Measurements from ENCODE around the gene TAS2R50.
"Not testable (repeated sequence)": the region's sequence is repeated elsewhere in the genome, so short reads cannot be mapped to it uniquely, and the experiment has no call there.

Gene TAS2R50

GRCh38 chr12:10986812-10987211, at the start of gene TAS2R50:
Gene TAS2R50 (minus strand): TSS chr12:10986912. CDS start chr12:10986860, 52 bp downstream.
- DNase-seq (ENCODE audit: low read depth in 2 of 2): no peak

- DNase-seq (ENCODE audit: low read depth in 2 of 2): not testable (repeated sequence)
Measured at GRCh38 chr12:11033959-11034358, 47.2 kb upstream of the TAS2R50 start.

- DNase-seq (ENCODE audit: low read depth in 2 of 2): no peak
Measured at GRCh38 chr12:11031307-11031706, 44.6 kb upstream of the TAS2R50 start, which contains the start of gene TAS2R31. Gene TAS2R31 (minus strand): TSS chr12:11031407. CDS start chr12:11031335, 72 bp downstream.

GRCh38 chr12:11026118-11026517, 39.4 kb upstream of the TAS2R50 start:
- no peak for DNase-seq (ENCODE audit: low read depth in 2 of 2)

- DNase-seq (ENCODE audit: low read depth in 2 of 2): no peak
Measured at GRCh38 chr12:11023387-11023786, 36.7 kb upstream of the TAS2R50 start.

GRCh38 chr12:11022520-11022919, 35.8 kb upstream of the TAS2R50 start, which contains the start of gene TAS2R19:
Gene TAS2R19 (minus strand): TSS chr12:11022620. CDS start chr12:11022571, 49 bp downstream.
- DNase-seq (ENCODE audit: low read depth in 2 of 2): no peak

- no peak for DNase-seq (ENCODE audit: low read depth in 2 of 2)
Measured at GRCh38 chr12:11016937-11017336, 30.2 kb upstream of the TAS2R50 start.

GRCh38 chr12:11015775-11016430, 29.2 kb upstream of the TAS2R50 start:
- DNase-seq (ENCODE audit: low read depth in 2 of 2): no peak

- DNase-seq (ENCODE audit: low read depth in 2 of 2): no peak
Measured at GRCh38 chr12:11014234-11014633, 27.5 kb upstream of the TAS2R50 start.

GRCh38 chr12:11007608-11008007, 20.9 kb upstream of the TAS2R50 start:
- DNase-seq (ENCODE audit: low read depth in 2 of 2): no peak

GRCh38 chr12:10998204-10998603, 11.5 kb upstream of the TAS2R50 start, which contains the start of gene TAS2R20:
Gene TAS2R20 (minus strand): TSS chr12:10998304. CDS start chr12:10997875, 429 bp downstream.
- no peak for DNase-seq (ENCODE audit: low read depth in 2 of 2)

- DNase-seq (ENCODE audit: low read depth in 2 of 2): no peak
Measured at GRCh38 chr12:10994307-10994706, 7.6 kb upstream of the TAS2R50 start.

GRCh38 chr12:10989107-10989506, 2.4 kb upstream of the TAS2R50 start:
- DNase-seq (ENCODE audit: low read depth in 2 of 2): no peak

- peak; percentile 1 to 3 for DNase-seq (ENCODE audit: low read depth in 2 of 2)
Measured at GRCh38 chr12:10982244-10982643, 4.5 kb downstream of the TAS2R50 start.

GRCh38 chr12:10974965-10975364, 11.7 kb downstream of the TAS2R50 start:
- DNase-seq (ENCODE audit: low read depth in 2 of 2): no peak

GRCh38 chr12:10968765-10969456, 17.8 kb downstream of the TAS2R50 start:
- no peak for DNase-seq (ENCODE audit: low read depth in 2 of 2)

GRCh38 chr12:10967409-10967808, 19.3 kb downstream of the TAS2R50 start:
- DNase-seq (ENCODE audit: low read depth in 2 of 2): no peak

GRCh38 chr12:10966314-10966713, 20.4 kb downstream of the TAS2R50 start:
- no peak for DNase-seq (ENCODE audit: low read depth in 2 of 2)

- DNase-seq (ENCODE audit: low read depth in 2 of 2): no peak
Measured at GRCh38 chr12:10965476-10965875, 21.2 kb downstream of the TAS2R50 start.

- DNase-seq (ENCODE audit: low read depth in 2 of 2): no peak
Measured at GRCh38 chr12:10960211-10960610, 26.5 kb downstream of the TAS2R50 start.

GRCh38 chr12:10959804-10960203, 26.9 kb downstream of the TAS2R50 start:
- no peak for DNase-seq (ENCODE audit: low read depth in 2 of 2)

GRCh38 chr12:10957741-10958140, 29.0 kb downstream of the TAS2R50 start:
- DNase-seq (ENCODE audit: low read depth in 2 of 2): no peak

- no peak for DNase-seq (ENCODE audit: low read depth in 2 of 2)
Measured at GRCh38 chr12:10956085-10956484, 30.6 kb downstream of the TAS2R50 start.
